Sigmoid colon (tissue), 4 donors: Measurements from ENCODE around the gene GBF1.

ENCODE experiments used
- CTCF ChIP-seq, 4 experiments: fragments of 450-650 bp in 3 of 4; fragments of 200-600 bp in 1 of 4; IDR thresholded peaks; one replicate each; pipeline ENCODE4 v1.5.1; 2016 to 2019; ENCODE audit warnings: antibody characterized with exemption in 4 of 4, mild to moderate bottlenecking in 3 of 4, moderate library complexity in 2 of 4
- EP300 ChIP-seq, 4 donors: sonication (generic); formaldehyde crosslinking; IDR thresholded peaks; one replicate each; pipeline ENCODE4 v1.6.1; 2017; ENCODE audit warnings: antibody characterized with exemption in 4 of 4
- POLR2A ChIP-seq, 2 donors: fragments of 450-650 bp; IDR thresholded peaks; one replicate each; pipeline ENCODE4 v1.6.1; 2016; ENCODE audit warnings: antibody characterized with exemption in 2 of 2, mild to moderate bottlenecking in 2 of 2, moderate library complexity in 2 of 2
- POLR2AphosphoS5 ChIP-seq, 4 donors: sonication (generic); formaldehyde crosslinking; IDR thresholded peaks; one replicate each; pipeline ENCODE4 v1.6.1; 2017; ENCODE audit warnings: antibody characterized with exemption in 4 of 4

- TF ChIP-seq CTCF (IDR thresholded peaks at IDR 0.05) (no peak), POLR2A (IDR thresholded peaks at IDR 0.05) (no peak), POLR2AphosphoS5 (IDR thresholded peaks at IDR 0.05) (no peak), EP300 (IDR thresholded peaks at IDR 0.05) (no peak)
These were observed 26.0 kb upstream of the GBF1 start for GRCh38 chr10:102219370-102219769.
